NCI-H774 (cell line): Measurements from ENCODE around the gene PITPNM2.

Experiments
- DNase-seq: peaks from one replicate; lab custom pipeline; 2025; lab: John Stamatoyannopoulos, UW

The PITPNM2 gene

DNA sequence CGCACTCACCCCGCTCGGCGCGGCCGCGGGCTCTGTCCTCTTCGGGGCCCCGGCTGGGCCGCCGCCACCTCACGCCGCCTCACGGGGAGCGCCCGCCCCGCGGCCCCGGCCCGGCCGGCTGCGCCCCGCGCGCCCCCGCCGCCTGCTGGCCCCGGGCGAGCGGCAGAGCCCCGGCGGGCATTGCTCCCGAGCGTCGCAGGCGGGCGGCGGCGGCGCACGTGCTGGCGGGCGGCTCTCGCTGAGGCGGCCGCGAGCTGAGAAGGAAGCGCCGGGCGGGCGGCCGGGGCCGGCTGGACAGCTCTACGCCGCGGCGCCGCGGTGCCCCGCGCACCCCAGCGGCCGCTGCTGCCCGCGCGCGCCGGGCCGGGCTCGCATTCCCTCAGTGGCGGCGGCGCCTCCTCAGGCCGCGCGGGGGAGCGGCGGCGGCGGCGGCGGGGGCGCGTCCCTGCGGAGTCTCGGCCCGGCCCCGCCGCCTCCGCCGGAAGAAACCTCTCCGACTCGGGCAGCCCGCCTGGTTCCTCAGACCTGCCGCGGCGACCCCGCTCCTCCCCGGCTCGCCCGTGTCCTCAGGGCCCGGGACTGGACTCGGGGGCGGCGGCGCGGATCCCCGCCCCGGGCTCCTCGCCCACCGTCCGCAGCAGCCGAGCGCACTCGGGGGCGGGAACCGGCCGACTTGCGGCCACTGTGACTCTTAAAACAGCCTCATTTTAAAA, at the start of gene PITPNM2:
PITPNM2 (minus strand) TSS at position 347 of the 713 bp plus-strand sequence. CDS start 116,500 bp downstream, outside the sequence.
- peak; percentile 54 for DNase-seq

DNA sequence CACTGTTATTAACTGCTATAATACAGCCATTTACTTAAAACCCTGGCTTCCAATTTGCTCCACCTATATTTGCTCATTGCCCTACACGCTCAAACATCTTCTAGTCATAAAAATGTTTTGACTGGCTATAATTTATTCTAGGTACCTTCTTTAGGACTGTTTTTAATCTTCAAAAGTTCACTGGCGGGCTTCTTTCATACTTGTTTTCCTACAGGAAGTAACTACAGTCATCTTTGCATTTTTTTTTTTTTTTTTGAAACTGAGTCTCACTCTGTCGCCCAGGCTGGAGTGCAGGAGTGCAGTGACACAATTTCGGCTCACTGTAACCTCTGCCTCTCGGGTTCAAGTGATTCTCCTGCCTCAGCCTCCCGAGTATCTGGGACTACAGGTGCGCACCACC, 49.5 kb upstream of the PITPNM2 start:
- no peak for DNase-seq

DNA sequence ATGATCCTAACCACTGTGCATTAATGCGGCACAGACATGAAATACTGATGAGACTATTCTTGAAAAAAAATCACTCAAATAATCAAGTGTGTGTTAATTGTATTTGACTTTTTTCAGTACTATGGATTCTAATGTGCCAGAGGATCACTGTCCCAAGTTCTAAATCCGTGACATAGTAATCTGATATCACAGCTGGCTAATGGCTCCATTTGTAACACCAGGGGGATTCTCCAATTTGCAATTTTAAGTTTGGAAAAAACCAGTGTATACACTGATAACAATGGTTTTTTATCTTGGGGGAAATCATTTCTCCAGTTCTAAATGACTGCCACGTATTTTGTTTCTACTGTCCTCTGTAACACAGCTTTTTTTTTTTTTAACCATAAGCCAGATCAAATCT, 49.0 kb upstream of the PITPNM2 start:
- DNase-seq = no peak

DNA sequence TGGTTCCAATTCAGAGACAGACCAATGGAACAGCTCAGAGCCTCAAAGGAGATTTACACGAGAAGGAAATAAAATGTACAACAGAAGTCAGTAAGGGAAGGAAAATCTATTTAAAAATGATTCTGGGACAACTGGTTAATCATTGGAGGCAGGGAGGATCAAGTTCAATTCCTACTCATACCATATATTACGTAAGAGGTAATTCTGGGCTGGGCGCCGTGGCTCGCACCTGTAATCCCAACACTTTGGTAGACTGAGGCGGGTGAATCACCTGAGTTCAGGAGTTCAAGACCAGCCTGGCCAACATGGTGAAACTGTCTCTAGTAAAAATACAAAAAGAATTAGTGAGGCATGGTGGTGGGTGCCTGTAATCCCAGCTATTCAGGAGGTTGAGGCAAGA, 36.7 kb upstream of the PITPNM2 start:
- DNase-seq = no peak

DNA sequence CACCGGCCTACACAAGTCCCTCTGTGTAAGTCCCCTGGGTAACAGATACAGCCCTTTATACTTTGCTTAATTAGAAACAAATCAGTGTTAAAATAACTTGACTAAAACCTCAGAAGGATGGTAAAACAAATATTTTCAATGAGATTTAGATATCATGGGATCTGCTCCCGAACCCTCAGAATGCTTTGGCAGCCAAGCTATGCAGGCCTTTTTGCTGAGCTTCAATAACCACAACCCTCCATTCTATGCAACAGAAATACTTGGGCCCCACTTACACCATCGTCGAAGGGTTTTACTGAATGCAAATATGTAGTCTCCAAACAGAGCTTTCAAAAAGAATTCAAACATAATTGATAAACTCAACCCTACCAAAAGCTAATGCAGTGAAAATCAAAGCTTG, 29.3 kb upstream of the PITPNM2 start:
- DNase-seq = no peak

DNA sequence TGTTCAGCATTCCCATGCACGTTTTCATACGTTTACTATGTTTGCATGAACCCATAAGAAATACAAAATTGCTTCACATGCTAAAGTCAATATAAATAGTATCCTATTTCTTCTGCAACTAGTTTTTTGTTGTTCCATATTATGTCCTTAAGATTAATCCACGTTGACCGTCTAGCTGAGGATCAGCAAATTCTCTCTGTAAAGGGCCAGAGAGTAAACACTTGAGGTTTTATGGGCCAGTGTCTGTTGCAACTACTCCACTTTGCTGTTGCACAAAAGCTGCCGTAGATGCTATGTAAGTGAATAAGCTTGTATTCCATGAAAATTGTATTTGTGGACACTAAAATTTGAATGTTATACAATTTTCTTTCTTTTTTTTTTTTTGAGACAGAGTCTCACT, 21.1 kb upstream of the PITPNM2 start:
- DNase-seq = peak; percentile 13

DNA sequence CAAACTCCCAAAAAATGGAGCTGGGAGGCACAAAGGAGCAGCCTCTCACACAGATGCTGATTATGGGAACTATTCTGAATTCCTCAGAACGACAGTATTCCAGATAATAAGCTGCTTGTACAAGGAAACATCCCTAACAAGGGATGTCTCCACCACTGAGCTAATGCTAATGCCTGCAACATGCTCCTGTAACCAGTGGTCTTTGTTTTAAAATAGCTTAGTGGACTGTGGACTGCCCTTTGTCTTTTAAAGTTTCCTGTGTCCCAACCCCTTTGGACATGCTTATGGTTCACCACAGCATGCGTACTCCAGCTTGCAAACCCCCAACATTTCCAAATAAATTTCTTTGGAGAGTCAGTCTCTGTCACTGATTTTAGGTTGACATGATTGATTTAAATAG, 16.4 kb upstream of the PITPNM2 start:
- no peak for DNase-seq

DNA sequence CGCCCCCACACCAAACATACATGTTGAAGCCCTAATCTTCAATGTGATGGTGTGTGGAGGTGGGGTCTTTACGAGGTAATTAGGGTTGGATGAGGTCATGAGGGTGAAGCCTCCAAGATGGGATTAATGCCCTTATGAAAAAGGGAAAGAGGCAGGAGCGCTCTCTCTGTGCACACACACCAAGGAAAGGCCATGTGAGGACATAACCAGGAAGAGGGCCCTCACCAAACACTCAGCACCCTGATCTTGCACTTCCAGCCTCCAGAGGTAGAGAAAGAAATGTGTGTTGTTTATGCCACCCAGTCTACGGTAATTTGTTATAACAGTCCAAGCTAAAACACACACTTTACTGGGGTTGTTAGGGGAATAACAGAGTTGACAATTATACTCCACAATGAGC, 14.6 kb upstream of the PITPNM2 start:
- DNase-seq = peak; percentile 63

DNA sequence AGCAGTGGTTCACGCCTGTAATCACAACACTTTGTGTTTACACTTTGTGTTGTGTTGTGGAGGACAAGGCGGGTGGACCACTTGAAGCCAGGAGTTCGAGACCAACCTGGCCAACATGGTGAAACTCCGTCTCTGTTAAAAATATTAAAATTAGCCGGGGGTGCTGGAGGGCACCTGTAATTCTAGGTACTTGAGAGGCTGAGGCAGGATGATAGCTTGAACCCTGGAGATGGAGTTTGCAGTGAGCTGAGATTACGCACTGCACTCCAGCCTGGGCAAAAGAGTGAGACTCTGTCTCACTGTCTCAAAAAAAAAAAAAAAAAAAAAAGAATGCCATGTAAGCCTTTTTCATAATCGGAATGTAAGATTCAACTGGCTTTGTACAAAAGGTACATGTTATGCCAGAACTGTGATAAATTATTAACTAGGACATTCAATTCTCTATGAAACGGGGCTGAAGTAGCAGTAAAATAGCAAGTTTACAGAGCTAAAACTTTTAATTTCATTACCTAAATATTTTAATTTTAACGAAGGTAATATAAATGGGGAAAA, 13.9 kb upstream of the PITPNM2 start:
- no peak for DNase-seq

DNA sequence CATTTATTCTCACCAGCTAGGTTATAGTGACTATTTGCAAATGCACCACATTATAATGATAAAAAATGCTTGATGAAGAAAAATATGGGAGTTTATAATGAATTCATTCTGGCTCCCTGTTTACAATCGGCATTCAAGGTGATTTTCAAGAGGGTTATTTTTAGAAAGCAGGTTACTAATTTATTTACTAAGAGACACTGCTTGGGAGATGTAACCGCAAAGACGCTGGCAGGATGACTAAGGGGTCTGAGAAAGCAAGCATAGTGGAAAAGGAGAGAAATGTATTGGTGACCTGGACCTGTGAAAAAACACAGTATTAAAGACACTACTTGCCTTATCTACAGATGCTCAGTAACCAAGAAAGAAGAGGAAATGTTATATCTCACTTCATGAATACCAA, 13.3 kb upstream of the PITPNM2 start:
- no peak for DNase-seq

DNA sequence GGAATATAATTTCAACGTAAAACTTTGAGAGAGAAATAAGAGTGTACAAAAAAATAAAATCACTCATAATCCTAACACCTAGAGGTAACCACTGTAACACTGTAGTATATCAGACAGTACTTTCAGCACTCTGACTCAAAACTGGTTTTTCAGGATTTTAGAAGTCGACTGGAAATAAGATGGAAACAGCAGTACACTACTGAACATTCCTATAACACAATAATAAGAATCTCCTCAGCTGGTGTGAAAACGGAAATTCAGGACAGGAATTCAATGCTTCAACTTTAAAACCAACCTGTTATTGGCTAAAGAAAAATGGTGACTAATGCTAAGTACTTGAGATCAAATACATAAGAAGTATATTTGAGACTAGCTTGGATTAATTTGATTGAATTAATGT, 12.3 kb upstream of the PITPNM2 start:
- DNase-seq = no peak

DNA sequence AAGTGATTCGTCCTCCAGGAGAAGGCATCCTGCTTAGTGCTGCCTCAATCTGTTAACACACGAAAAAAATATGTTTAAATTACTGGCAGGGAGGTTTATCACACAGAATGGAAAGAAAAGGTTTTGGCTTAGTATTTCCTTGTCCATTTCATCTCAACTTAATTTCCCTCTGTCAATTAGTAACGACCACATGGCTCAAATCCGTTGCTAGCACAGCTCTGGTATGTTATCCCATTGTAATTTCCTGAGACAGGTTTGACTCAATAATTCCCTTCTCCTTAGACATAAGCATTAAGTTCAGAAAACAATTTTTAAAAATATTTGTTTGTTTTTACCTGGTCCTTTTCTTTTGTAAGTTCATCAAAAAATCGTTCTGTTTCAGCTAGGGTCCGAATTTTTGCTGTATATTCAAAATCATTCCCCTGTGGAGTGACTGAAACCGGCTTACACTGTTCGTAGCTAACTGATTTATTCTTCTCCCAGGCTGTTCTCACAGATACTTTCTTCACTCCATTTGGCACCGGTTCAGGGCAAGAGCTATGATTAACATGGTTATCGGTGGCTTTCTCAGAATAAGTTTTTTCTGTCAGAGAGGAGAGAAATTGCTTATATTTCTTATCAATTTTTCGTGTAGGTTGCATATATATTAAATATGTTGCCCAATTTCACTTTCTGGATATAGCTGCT, 10.1 kb upstream of the PITPNM2 start:
- DNase-seq = no peak

DNA sequence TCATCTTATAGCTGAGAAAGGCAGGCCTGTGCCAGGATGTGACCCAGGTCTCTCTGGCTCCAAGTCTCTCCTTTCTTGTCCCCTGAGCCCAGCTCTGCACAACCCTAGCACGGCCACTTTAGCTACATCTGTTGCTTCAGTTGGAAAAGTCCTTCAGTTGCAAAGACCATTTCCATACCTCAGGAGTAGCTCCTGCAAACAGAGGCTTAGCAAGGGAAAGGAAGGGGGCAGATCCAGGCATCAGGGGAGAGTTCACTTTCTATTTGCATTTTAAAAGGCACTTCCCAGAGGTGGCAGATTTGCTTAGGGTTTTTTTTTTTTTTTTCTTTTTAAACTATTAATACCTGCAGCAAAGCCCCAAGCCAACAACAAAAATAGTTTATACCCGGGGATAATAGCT, 3.0 kb upstream of the PITPNM2 start:
- DNase-seq = no peak

DNA sequence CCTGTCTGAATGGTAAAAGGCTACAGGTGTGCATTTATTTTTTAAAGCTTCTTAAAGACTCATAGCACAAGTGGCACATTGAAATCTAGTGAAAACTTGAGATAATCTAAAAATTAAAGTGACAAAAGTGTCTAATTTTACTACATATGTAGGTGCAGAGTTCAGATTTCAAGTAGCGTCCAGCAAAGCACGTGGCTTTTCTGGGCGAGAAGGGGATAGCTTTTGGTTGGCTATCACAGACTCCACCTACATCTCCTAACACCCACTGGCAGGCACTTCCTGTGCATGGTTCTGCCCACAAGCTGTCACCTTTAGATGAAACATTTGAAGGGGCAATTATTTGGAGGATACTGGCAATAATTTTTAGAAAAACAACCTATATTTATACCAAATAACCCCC, 1.9 kb upstream of the PITPNM2 start:
- DNase-seq = no peak

DNA sequence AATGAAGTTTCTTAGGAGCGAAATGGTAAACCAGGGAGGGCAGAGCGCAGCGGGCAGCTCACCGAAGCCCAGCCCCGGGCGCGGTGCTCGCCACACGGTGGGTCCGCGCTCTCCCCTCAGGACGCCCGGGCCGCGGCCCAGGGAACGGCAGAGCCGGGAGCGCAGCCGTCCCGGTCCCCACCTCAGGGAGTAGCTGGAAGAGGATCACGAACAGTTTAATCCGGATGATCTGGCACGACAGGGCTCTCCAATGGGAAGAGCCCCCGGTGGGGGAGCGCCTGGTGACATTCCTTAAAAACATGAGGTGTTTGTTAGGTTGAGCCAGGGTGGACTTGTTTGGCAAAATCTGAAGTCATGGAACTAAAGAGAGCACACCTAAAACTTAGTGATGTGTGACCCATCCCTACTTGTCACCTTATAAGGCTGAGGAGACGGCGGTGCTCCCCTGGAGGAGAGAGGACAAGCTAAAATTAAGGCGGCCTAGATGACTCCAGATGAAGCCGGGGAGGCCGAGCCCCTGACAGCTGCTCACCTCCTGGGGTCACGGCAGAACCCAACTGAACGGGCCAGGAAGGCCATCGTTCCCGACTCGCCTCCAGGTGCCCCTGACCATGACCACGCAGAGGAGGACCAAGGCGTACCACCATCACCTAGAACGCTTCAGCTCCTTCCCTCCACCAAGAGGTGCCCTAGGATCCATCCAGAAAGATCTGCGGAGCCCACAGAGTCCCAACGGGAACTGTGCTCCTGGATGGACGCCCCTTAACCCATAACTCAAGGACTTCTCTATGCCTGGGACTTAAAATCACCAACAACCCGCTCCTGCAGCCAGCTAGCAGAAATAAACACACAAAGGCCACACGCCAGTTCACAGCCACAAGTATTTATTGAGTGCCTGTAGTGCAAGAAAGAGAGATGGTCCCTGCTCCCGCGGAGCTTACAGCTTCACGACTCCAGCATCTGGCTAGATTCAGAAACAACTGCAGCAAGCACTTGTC, 866 bp upstream of the PITPNM2 start:
- no peak for DNase-seq

DNA sequence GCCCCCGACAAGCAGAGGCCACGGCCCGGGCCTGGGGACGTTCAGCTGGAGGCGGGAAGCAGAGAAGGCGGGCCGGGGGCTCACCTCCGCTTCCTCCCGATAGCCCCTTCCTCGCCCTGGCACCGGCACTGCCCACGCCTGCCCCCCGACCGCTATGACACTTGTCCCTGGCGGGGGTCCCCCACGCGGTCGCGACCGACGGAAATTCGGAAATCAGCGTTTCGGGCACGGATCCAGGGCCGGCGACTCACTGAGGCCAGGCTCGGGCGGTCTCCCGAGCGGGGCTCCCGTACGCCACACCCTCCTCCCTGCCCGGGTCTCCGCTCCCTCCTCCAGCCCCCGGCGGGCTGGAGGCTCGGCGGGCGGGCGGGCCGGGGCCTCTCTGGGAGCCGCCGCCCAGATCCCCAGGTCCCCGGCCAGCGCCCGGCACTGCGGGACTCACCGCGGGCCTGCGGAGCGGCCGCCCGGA, 581 bp downstream of the PITPNM2 start:
- no peak for DNase-seq

DNA sequence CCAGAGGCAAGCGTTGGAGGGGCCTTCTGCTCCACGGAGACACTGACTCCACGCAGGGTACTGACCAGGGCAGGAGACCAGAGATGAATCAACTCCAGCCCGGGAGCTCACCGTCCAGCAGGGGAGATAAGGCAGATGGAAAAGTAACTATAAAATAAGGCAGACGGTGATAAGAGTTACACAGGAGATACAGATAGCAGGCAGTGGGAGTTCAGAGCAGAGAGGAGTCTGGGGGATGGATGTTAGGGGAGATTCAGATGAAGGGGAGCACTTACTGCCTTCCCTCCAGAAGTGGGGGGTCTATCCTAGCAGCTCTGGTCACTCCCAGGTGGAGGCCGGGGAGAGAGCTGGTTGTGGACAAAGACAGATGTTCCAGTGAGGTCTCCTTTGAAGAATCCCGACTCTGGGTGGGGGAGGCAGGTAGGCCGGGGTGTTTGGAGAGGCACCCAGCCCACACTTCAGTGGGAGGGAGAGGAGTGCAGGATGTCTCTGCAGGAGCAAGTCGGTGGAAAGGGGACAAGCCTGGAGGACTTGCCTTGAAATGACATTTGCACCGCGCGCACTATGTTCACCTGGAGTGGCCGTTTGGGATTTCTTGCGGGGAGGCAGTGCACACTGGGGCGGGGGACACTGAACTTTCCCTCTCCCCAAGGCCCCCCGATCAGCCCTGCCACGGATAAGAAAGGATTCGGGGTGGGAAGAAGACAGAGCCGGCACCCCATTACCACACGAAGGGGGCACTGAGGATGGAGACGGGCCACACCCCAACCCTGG, 1.2 kb downstream of the PITPNM2 start:
- no peak for DNase-seq

DNA sequence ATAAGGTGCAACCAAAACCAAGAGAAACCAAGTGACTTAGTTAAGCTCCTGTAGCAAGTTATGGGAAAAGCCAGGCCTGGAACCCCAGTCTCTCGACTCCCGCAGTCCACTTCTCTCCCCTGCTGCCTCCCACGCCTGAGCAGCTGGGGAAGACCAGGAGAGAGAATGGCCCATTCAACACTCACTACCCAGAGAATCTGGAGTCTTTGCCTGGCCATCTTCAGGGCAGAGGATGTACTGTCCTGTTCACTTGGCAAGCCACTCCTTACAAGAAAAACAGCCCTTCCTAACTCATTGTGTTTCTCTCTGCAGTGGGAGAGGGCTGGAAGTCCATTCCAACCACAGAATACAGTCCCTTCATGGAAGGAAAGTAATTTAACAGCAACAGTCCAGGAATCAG, 1.8 kb downstream of the PITPNM2 start:
- no peak for DNase-seq

DNA sequence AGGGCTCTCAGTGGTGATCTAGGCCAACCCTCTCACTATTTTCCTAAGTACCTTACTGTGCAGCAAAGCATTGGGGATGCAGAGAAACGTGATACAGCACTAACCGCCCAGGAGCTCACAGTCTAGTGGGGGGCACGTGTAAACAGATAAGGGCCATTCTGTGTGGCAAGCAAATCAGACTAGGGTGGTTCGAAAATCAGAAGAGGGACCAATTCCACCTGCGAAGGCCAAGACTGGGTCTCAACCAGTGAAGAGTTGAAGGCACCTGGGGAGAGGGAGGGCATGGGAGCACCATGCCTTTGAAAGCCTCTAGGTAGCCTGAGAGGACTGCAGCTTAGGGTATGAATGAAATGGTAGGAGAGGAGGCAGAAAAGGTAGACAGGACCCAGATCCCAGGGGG, 2.2 kb downstream of the PITPNM2 start:
- DNase-seq = no peak

DNA sequence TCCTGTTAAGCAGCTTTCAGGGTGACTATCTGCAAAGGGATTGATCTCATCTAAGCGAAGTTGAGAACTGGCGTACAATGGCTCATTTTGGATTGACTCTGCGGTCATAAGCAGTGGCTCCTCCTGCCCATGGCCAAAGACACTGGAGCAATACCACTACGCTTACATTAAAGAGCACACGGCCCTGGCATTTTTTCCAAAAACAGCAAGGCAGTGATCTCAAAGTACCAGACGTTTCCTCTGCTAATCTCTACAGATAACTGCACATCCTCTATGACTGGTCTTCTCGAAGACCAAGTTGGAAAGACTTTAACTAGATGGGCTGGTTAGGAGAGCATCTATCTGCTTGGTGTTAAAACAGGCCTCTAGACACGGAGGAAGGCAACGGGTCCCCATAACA, 2.7 kb downstream of the PITPNM2 start:
- DNase-seq = no peak

DNA sequence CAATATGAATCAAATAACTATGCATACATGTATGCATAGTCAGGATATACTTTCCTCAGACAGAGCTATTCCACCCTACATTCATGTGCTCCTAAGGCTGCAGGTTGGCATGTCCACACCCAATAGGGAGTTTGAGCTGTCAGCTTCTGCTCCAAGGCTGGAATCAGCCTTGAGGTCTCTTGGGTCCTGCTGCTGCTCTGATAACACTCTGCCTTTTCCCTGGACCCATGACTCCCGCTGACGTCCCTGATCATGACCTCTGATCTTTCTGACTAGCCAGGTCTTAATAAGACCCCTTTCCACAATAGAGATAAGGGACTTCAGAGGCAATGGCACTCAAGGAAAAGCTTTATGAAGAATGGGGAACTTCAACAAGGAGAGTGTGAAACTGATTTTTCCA, 5.7 kb downstream of the PITPNM2 start:
- no peak for DNase-seq
